K562 (cell line): ENCODE results near the gene LGALS8. TPM values are rescaled to one million over a fixed set of nuclear protein-coding genes. Genes with fewer than 3 reads are reported as not detected.

ENCODE experiments used
- ATAC-seq: fragments of 200-7000 bp; cut with Tn5 transposase; 3 replicates; pipeline ENCODE4 v1.9.1; 2020; ENCODE audit warnings: moderate library complexity
- BruUV-seq: library from RNA; stranded (reverse); fragments of 400-500 nt; replicated peaks from 2 replicates; lab custom pipeline; 2021; lab: Mats Ljungman, UMichigan
- CTCF ChIA-PET: fragments of 300-600 bp; formaldehyde crosslinking; extraction: SDS; loops from one replicate; lab custom pipeline; 2021; ENCODE audit warnings: low intra/inter-chr PET ratio; lab: Yijun Ruan, JAX
- POLR2A ChIA-PET: fragments of 300-600, 350-650 bp; sonication (Branson Sonifier 250); formaldehyde crosslinking; extraction: SDS; loops from one replicate; lab custom pipeline; 2021; ENCODE audit warnings: antibody characterized with exemption, inconsistent platforms; lab: Yijun Ruan, JAX
- DNase-seq, 4 experiments: peaks; one replicate each; pipeline versions ENCODE4 v3.0.0 to v3.0.0-alpha.2; 2011 to 2018; ENCODE audit warnings: low spot score in 3 of 4, mixed read lengths in 3 of 4; ENCODE audit errors: extremely low read depth in 1 of 4
- FAIRE-seq: peaks from 2 replicates; lab custom pipeline; 2011; peaks lifted over from hg19 to GRCh38; lab: Jason Lieb, UNC
- H2AFZ ChIP-seq: 2 replicates; pipeline ENCODE4 v1.6.0; 2011; ENCODE audit warnings: low read depth, low read length, control low read depth, inconsistent platforms
- H3K27ac ChIP-seq: fragments of 200-600 bp; 3 replicates; pipeline ENCODE4 v1.8.0; 2011; ENCODE audit warnings: low read depth, mild to moderate bottlenecking, control low read depth, inconsistent platforms, low read length, moderate library complexity, mixed read lengths; ENCODE audit errors: extremely low read depth
- H3K27me3 ChIP-seq, 2 experiments: fragments of 300-600 bp in 1 of 2; 2 replicates in 1 of 2; 3 replicates in 1 of 2; pipeline versions ENCODE4 v1.6.0 to v1.8.0; 2011; ENCODE audit warnings: inconsistent platforms in 2 of 2, low read length in 2 of 2, mild to moderate bottlenecking in 1 of 2, mixed read lengths in 1 of 2, moderate library complexity in 1 of 2; ENCODE audit not compliant: control insufficient read depth in 2 of 2, insufficient read depth in 2 of 2
- H3K36me3 ChIP-seq: fragments of 300-600 bp; 3 replicates; pipeline ENCODE4 v1.8.0; 2011; ENCODE audit warnings: mild to moderate bottlenecking, low read length, inconsistent platforms; ENCODE audit not compliant: control insufficient read depth, insufficient read depth
- H3K4me1 ChIP-seq, 2 experiments: fragments of 200-600 bp in 1 of 2; replicated peaks in 1 of 2; 2 replicates in 1 of 2; 3 replicates in 1 of 2; pipeline versions ENCODE4 v1.5.1 to v1.8.0; 2011; ENCODE audit warnings: inconsistent platforms in 2 of 2, low read length in 2 of 2, mild to moderate bottlenecking in 1 of 2, mixed read lengths in 1 of 2, moderate library complexity in 1 of 2; ENCODE audit not compliant: control insufficient read depth in 2 of 2, insufficient read depth in 2 of 2
- H3K4me2 ChIP-seq: 2 replicates; pipeline ENCODE4 v1.6.1; 2011; ENCODE audit warnings: low read length, control low read depth, inconsistent platforms, mixed read lengths; ENCODE audit not compliant: insufficient read depth
- H3K4me3 ChIP-seq: fragments of 200-600 bp; sonication (generic), shearing (Covaris generic); 2 replicates; pipeline ENCODE4 v1.5.1; 2016; ENCODE audit warnings: control low read depth, inconsistent platforms
- H3K79me2 ChIP-seq: fragments of 200-600 bp; 3 replicates; pipeline ENCODE4 v1.8.0; 2011; ENCODE audit warnings: low read length, inconsistent platforms; ENCODE audit not compliant: control insufficient read depth, insufficient read depth
- H3K9ac ChIP-seq, 2 experiments: 2 replicates each; pipeline versions ENCODE4 v1.6.0 to v1.6.1; 2011; ENCODE audit warnings: low read depth in 2 of 2, low read length in 2 of 2, control low read depth in 1 of 2, inconsistent platforms in 1 of 2, mild to moderate bottlenecking in 1 of 2, mixed read lengths in 1 of 2; ENCODE audit not compliant: insufficient read depth in 1 of 2
- H3K9me1 ChIP-seq: one replicate; pipeline ENCODE4 v1.6.0; 2011; ENCODE audit warnings: inconsistent platforms, mild to moderate bottlenecking, low read length, moderate library complexity; ENCODE audit not compliant: control insufficient read depth, insufficient read depth
- H3K9me3 ChIP-seq: replicated peaks from 2 replicates; pipeline ENCODE4 v1.5.1; 2011; ENCODE audit warnings: low read depth, low read length, inconsistent platforms; ENCODE audit not compliant: control insufficient read depth, insufficient read depth
- H4K20me1 ChIP-seq: replicated peaks from 2 replicates; pipeline ENCODE4 v1.6.1; 2011; ENCODE audit warnings: low read length, inconsistent platforms, mixed read lengths; ENCODE audit not compliant: control insufficient read depth, insufficient read depth
- GABPB1 ChIP-seq: sonication (generic); formaldehyde crosslinking; IDR thresholded peaks from 2 replicates; pipeline ENCODE4 v1.8.0; 2022; ENCODE audit warnings: mild to moderate bottlenecking, missing genetic modification reagents
- KDM2B ChIP-seq: fragments of 250-450 bp; sonication (Bioruptor Pico); IDR thresholded peaks from 2 replicates; pipeline ENCODE4 v1.8.0; 2021; ENCODE audit warnings: mild to moderate bottlenecking, moderate library complexity
- KDM5B ChIP-seq: fragments of 200-600 bp; sonication (generic); IDR thresholded peaks from 2 replicates; pipeline ENCODE4 v1.6.1; 2012; ENCODE audit warnings: low read depth, mild to moderate bottlenecking, moderate library complexity, low read length, control low read depth, inconsistent platforms; ENCODE audit not compliant: insufficient replicate concordance
- MCM7 ChIP-seq, 2 experiments: fragments of 450-650 bp; IDR thresholded peaks; 2 replicates each; pipeline ENCODE4 v1.6.1; 2016 to 2018
- NKRF ChIP-seq: fragments of 450-650 bp; IDR thresholded peaks from 2 replicates; pipeline ENCODE4 v1.6.1; 2016; ENCODE audit warnings: borderline replicate concordance
- PHF8 ChIP-seq: fragments of 200-600 bp; sonication (generic); IDR thresholded peaks from 2 replicates; pipeline ENCODE4 v1.6.1; 2012; ENCODE audit warnings: mixed run types, mild to moderate bottlenecking, inconsistent platforms, low read length, moderate library complexity, borderline replicate concordance
- POLR2AphosphoS5 ChIP-seq: IDR thresholded peaks from 2 replicates; pipeline ENCODE4 v1.6.1; 2011; ENCODE audit warnings: mild to moderate bottlenecking, low read depth, low read length, moderate library complexity; ENCODE audit not compliant: control insufficient read depth, insufficient read depth
- RCOR1 ChIP-seq, 2 experiments: IDR thresholded peaks; 2 replicates each; pipeline ENCODE4 v1.6.1; 2012; ENCODE audit warnings: low read depth in 2 of 2, low read length in 2 of 2, borderline replicate concordance in 1 of 2, improper control_type of control experiment in 1 of 2
- SIN3B ChIP-seq: fragments of 450-650 bp; IDR thresholded peaks from 2 replicates; pipeline ENCODE4 v1.6.1; 2017; ENCODE audit warnings: low read depth, mild to moderate bottlenecking, moderate library complexity
- TAF1 ChIP-seq: IDR thresholded peaks from 2 replicates; pipeline ENCODE4 v1.6.1; 2011; ENCODE audit warnings: mild to moderate bottlenecking, low read length, moderate library complexity; ENCODE audit not compliant: insufficient read depth, control insufficient read depth, severe bottlenecking; ENCODE audit errors: extremely low read depth
- XRCC5 ChIP-seq: fragments of 200-400 bp; formaldehyde crosslinking; IDR thresholded peaks from 2 replicates; pipeline ENCODE4 v1.6.1; 2017; ENCODE audit warnings: low read depth, mild to moderate bottlenecking, low read length
- WGBS: fragments of 100-300 bp; shearing (Covaris generic); methylation state at CpG from one replicate; pipeline ENCODE4 v1.1.6; 2016; ENCODE audit warnings: low coverage, mixed read lengths; ENCODE audit not compliant: insufficient coverage; ENCODE audit errors: missing lambda C conversion rate; 5-methylcytosine and 5-hydroxymethylcytosine counted together
- in situ Hi-C: fragments of 300-500 bp; cut with MboI; formaldehyde crosslinking; loops from 4 replicates; pipeline ENCODE4 v1.15.0; 2018; ENCODE audit warnings: inconsistent platforms, mixed read lengths
- intact Hi-C: fragments of 100-400 bp; cut with micrococcal nuclease; formaldehyde crosslinking; loops from 2 replicates; pipeline ENCODE4 v1.14.2; 2022
- polyA plus RNA-seq, 8 experiments: library from polyadenylated mRNA; depleted of rRNA in 4 of 8; stranded (reverse) in 5 of 8; unstranded in 3 of 8; fragments of >200 nt; fragmentation: Nextera tagmentation in 2 of 8; fragmentation: Illumina TruSeq in 1 of 8; extraction: Ambion mirVana in 2 of 8; extraction: Trizol in 1 of 8; gene quantifications; 2 replicates each; pipeline versions ENCODE4 v1.2.1 to v1.2.3, GENCODE V29; 2011 to 2014; ENCODE audit warnings: inconsistent platforms in 1 of 8, missing spikeins in 1 of 8
- total RNA-seq, 7 experiments: library from RNA; depleted of rRNA in 6 of 7; stranded (reverse); fragments of >200 nt in 6 of 7; fragmentation: Illumina TruSeq in 2 of 7; extraction: Trizol in 2 of 7; gene quantifications; 2 replicates each; pipeline versions ENCODE4 v1.2.1 to v1.2.3, GENCODE V29; 2011 to 2021; ENCODE audit warnings: low replicate concordance in 1 of 7
- TF ChIP-seq, protein P1 (sequence below), 2 experiments: fragments of 450-650 bp in 1 of 2; IDR thresholded peaks; 2 replicates each; pipeline ENCODE4 v1.6.1; 2011 to 2017; ENCODE audit warnings: low read depth in 2 of 2, antibody characterized with exemption in 1 of 2, borderline replicate concordance in 1 of 2, low read length in 1 of 2, mild to moderate bottlenecking in 1 of 2, mixed read lengths in 1 of 2; ENCODE audit not compliant: control insufficient read depth in 1 of 2
- TF ChIP-seq, protein P2 (sequence below), 2 experiments: fragments of 200-800 bp in 1 of 2; sonication (Bioruptor generic) in 1 of 2; sonication (generic) in 1 of 2; formaldehyde crosslinking in 1 of 2; IDR thresholded peaks in 1 of 2; conservative IDR thresholded peaks in 1 of 2; 2 replicates each; pipeline versions ENCODE4 v1.5.0 to v1.6.1; 2016 to 2020; ENCODE audit warnings: missing compliant biosample characterization in 1 of 2, missing genetic modification characterization in 1 of 2, missing genetic modification reagents in 1 of 2

Gene LGALS8
- total and polyA plus RNA-seq, 9 of the 15 experiments (the other 6 are each of a cell fraction or from before 2014, with no cell fraction given), result 57.4 to 87.7 (median 70.3) TPM

- no TSS peak for BruUV-seq
- Histone ChIP-seq H3K4me2 (no peak overlapping the region), H3K9me1 (no peaks in the 10 kb centered on the region), H3K9ac (no peak overlapping the region), H3K4me3 (no peak overlapping the region), H3K4me1 (peaks cover 16 to 22% of the 10 kb centered on the region in 2 experiments; a peak in 4 of 5 replicates), H3K27me3 (no peaks in the 10 kb centered on the region), H3K79me2 (0 out of 3 replicates have a peak, but pooled peaks cover 5% of the 10 kb centered on the region), H3K9me3 (no peaks in the 10 kb centered on the region), H3K36me3 (peaks cover 44% of the 10 kb centered on the region), H4K20me1 (peaks cover 7% of the 10 kb centered on the region), H3K27ac (no peak overlapping the region), H2AFZ (no peak overlapping the region)
- POLR2A ChIA-PET, result interaction anchor here (0.6 to 1.0 kb wide), 2 partner anchors 12 to 47 kb away, joined by 3 to 4 read pairs; no protein-coding TSS in a partner anchor
- no peak for DNase-seq
- intact Hi-C loops (loop anchor here (5.0 kb wide), 1 partner anchor 39 kb away; no protein-coding TSS in a partner anchor), in situ Hi-C loops (no loop called here)
- 94% methylated on average over 5 of the region's 5 CpGs for WGBS
- CTCF ChIA-PET, result interaction anchor here (2.2 kb wide), 1 partner anchor 427 kb away, joined by 9 read pairs; no protein-coding TSS in a partner anchor
- no peak for FAIRE-seq
- ATAC-seq, result no peak
- TF ChIP-seq POLR2AphosphoS5 (no peak), TAF1 (no peak), XRCC5 (no peak), SIN3B (no peak), MCM7 (IDR thresholded peaks at IDR 0.05) (no peak), KDM5B (no peak), GABPB1 (CRISPR knock-in tag) (no peak), PHF8 (no peak), KDM2B (CRISPR knock-in tag) (no peak), RCOR1 (IDR thresholded peaks at IDR 0.05; ENCODE audit: borderline replicate concordance in 1 of 2, low read depth in 2 of 2, low read length in 2 of 2) (no peak), NKRF (no peak)
- TF ChIP-seq, protein P1, sequence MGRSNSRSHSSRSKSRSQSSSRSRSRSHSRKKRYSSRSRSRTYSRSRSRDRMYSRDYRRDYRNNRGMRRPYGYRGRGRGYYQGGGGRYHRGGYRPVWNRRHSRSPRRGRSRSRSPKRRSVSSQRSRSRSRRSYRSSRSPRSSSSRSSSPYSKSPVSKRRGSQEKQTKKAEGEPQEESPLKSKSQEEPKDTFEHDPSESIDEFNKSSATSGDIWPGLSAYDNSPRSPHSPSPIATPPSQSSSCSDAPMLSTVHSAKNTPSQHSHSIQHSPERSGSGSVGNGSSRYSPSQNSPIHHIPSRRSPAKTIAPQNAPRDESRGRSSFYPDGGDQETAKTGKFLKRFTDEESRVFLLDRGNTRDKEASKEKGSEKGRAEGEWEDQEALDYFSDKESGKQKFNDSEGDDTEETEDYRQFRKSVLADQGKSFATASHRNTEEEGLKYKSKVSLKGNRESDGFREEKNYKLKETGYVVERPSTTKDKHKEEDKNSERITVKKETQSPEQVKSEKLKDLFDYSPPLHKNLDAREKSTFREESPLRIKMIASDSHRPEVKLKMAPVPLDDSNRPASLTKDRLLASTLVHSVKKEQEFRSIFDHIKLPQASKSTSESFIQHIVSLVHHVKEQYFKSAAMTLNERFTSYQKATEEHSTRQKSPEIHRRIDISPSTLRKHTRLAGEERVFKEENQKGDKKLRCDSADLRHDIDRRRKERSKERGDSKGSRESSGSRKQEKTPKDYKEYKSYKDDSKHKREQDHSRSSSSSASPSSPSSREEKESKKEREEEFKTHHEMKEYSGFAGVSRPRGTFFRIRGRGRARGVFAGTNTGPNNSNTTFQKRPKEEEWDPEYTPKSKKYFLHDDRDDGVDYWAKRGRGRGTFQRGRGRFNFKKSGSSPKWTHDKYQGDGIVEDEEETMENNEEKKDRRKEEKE (IDR thresholded peaks at IDR 0.05; ENCODE audit: borderline replicate concordance in 1 of 2, control insufficient read depth in 1 of 2, low read depth in 2 of 2, low read length in 1 of 2), result no peak
- TF ChIP-seq, protein P2, sequence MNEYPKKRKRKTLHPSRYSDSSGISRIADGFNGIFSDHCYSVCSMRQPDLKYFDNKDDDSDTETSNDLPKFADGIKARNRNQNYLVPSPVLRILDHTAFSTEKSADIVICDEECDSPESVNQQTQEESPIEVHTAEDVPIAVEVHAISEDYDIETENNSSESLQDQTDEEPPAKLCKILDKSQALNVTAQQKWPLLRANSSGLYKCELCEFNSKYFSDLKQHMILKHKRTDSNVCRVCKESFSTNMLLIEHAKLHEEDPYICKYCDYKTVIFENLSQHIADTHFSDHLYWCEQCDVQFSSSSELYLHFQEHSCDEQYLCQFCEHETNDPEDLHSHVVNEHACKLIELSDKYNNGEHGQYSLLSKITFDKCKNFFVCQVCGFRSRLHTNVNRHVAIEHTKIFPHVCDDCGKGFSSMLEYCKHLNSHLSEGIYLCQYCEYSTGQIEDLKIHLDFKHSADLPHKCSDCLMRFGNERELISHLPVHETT (CRISPR knock-in tag; conservative IDR thresholded peaks at IDR 0.05 in 1 of 2, IDR thresholded peaks at IDR 0.05 in 1 of 2), result no peak
Measured at GRCh38 chr1:236530959-236531358, 7.2 kb downstream of the LGALS8 start.
